Stimulated activated CD4-positive, alpha-beta T cell treated with anti-CD3 and anti-CD28 coated beads, Interleukin-1b, Interleukin-23, amount 100 ng/mL, for 24 hours (primary cell): Measurements from ENCODE around the gene LRRC17.
"Not testable (repeated sequence)": the region's sequence is repeated elsewhere in the genome, so short reads cannot be mapped to it uniquely, and the experiment has no call there.

Experiments
- DNase-seq, 4 experiments: peaks; one replicate each; pipeline ENCODE4 v3.0.0-alpha.2; 2020; ENCODE audit warnings: low read depth in 4 of 4, low spot score in 1 of 4

The LRRC17 gene

GRCh38 chr7:102897211-102897631 is 15.6 kb upstream of the LRRC17 start:
- DNase-seq, result no peak

GRCh38 chr7:102897856-102898531 is 14.8 kb upstream of the LRRC17 start:
- DNase-seq, result no peak

GRCh38 chr7:102898532-102898859 is 14.3 kb upstream of the LRRC17 start:
- no peak for DNase-seq

- DNase-seq, result not testable (repeated sequence)
Measured at GRCh38 chr7:102902052-102902451, 10.7 kb upstream of the LRRC17 start.

- not testable (repeated sequence) for DNase-seq
Measured at GRCh38 chr7:102903576-102903975, 9.2 kb upstream of the LRRC17 start.

GRCh38 chr7:102908676-102909075 is 4.1 kb upstream of the LRRC17 start:
- DNase-seq, result no peak

GRCh38 chr7:102913826-102914225 is 1.0 kb downstream of the LRRC17 start:
- no peak for DNase-seq

- DNase-seq, result no peak
Measured at GRCh38 chr7:102914585-102914984, 1.8 kb downstream of the LRRC17 start.

GRCh38 chr7:102916426-102916825 is 3.6 kb downstream of the LRRC17 start:
- no peak for DNase-seq

GRCh38 chr7:102916881-102917280 is 4.1 kb downstream of the LRRC17 start:
- DNase-seq, result no peak

GRCh38 chr7:102917436-102918353 is 4.9 kb downstream of the LRRC17 start:
- DNase-seq, result no peak

GRCh38 chr7:102918845-102919244 is 6.0 kb downstream of the LRRC17 start:
- DNase-seq, result no peak

- no peak for DNase-seq
Measured at GRCh38 chr7:102925976-102926782, 13.4 kb downstream of the LRRC17 start.

GRCh38 chr7:102926783-102927140 is 14.0 kb downstream of the LRRC17 start:
- no peak for DNase-seq

GRCh38 chr7:102927312-102927933 is 14.6 kb downstream of the LRRC17 start:
- DNase-seq, result no peak

GRCh38 chr7:102931757-102932156 is 19.0 kb downstream of the LRRC17 start:
- no peak for DNase-seq

- DNase-seq, result no peak
Measured at GRCh38 chr7:102933763-102934162, 21.0 kb downstream of the LRRC17 start.

- no peak for DNase-seq
Measured at GRCh38 chr7:102934239-102934638, 21.4 kb downstream of the LRRC17 start.

- DNase-seq, result no peak
Measured at GRCh38 chr7:102934701-102935100, 21.9 kb downstream of the LRRC17 start.

GRCh38 chr7:102935450-102936115 is 22.8 kb downstream of the LRRC17 start:
- no peak for DNase-seq

GRCh38 chr7:102938679-102939078 is 25.9 kb downstream of the LRRC17 start:
- DNase-seq, result no peak
